Parathyroid adenoma (tissue), 2 donors: ENCODE data around the gene LARP4B.

ENCODE experiments used
- H2AFZ ChIP-seq: fragments of 300-600 bp; sonication (generic); one replicate; pipeline ENCODE4 v1.7.0; 2017; ENCODE audit warnings: antibody characterized with exemption, mild to moderate bottlenecking
- H3K27ac ChIP-seq: fragments of 300-600 bp; sonication (generic); one replicate; pipeline ENCODE4 v1.7.0; 2017
- H3K27me3 ChIP-seq: fragments of 300-600 bp; sonication (generic); one replicate; pipeline ENCODE4 v1.7.0; 2017; ENCODE audit warnings: low read length; ENCODE audit not compliant: control insufficient read depth, insufficient read depth
- H3K36me3 ChIP-seq: fragments of 300-600 bp; sonication (generic); one replicate; pipeline ENCODE4 v1.7.0; 2017; ENCODE audit warnings: low read length; ENCODE audit not compliant: control insufficient read depth, insufficient read depth
- H3K4me1 ChIP-seq: fragments of 300-600 bp; sonication (generic); one replicate; pipeline ENCODE4 v1.7.0; 2017; ENCODE audit warnings: control low read depth
- H3K4me2 ChIP-seq: fragments of 300-600 bp; sonication (generic); one replicate; pipeline ENCODE4 v1.7.0; 2017; ENCODE audit warnings: low read length
- H3K4me3 ChIP-seq: fragments of 300-600 bp; sonication (generic); one replicate; pipeline ENCODE4 v1.7.0; 2017; ENCODE audit warnings: low read depth, low read length
- H3K79me2 ChIP-seq: fragments of 300-600 bp; sonication (generic); one replicate; pipeline ENCODE4 v1.7.0; 2017; ENCODE audit warnings: control low read depth
- H3K9ac ChIP-seq: fragments of 300-600 bp; sonication (generic); one replicate; pipeline ENCODE4 v1.7.0; 2017; ENCODE audit warnings: mild to moderate bottlenecking
- H3K9me3 ChIP-seq: fragments of 300-600 bp; sonication (generic); one replicate; pipeline ENCODE4 v1.7.0; 2017; ENCODE audit warnings: low read length; ENCODE audit not compliant: control insufficient read depth
- CTCF ChIP-seq: fragments of 300-600 bp; sonication (generic); IDR thresholded peaks from one replicate; pipeline ENCODE4 v1.7.0; 2017; ENCODE audit warnings: antibody characterized with exemption, mild to moderate bottlenecking
- donor health status: primary hyperparathyroidism.

The LARP4B gene

GRCh38 chr10:958856-959255 is 27.4 kb upstream of the LARP4B start:
- H3K4me2 ChIP-seq, result no peak overlapping the region
- no peaks in the 10 kb centered on the region for H3K36me3 ChIP-seq
- H3K4me3 ChIP-seq, result no peak overlapping the region
- H3K9me3 ChIP-seq, result no peaks in the 10 kb centered on the region
- no peak for TF ChIP-seq CTCF
- no peak overlapping the region for H3K9ac ChIP-seq
- H3K4me1 ChIP-seq, result no peaks in the 10 kb centered on the region
- no peaks in the 10 kb centered on the region for H3K79me2 ChIP-seq
- no peak overlapping the region for H3K27ac ChIP-seq
- H2AFZ ChIP-seq, result no peak overlapping the region
- no peaks in the 10 kb centered on the region for H3K27me3 ChIP-seq

GRCh38 chr10:958106-958505 is 26.6 kb upstream of the LARP4B start:
- Histone ChIP-seq H3K9ac (no peak overlapping the region), H3K4me3 (no peak overlapping the region), H3K27me3 (no peaks in the 10 kb centered on the region), H3K27ac (no peak overlapping the region), H3K79me2 (no peaks in the 10 kb centered on the region), H3K4me1 (no peaks in the 10 kb centered on the region), H3K9me3 (no peaks in the 10 kb centered on the region), H2AFZ (no peak overlapping the region), H3K4me2 (no peak overlapping the region), H3K36me3 (no peaks in the 10 kb centered on the region)
- TF ChIP-seq CTCF, result no peak

- Histone ChIP-seq H3K9me3 (no peaks in the 10 kb centered on the region), H3K36me3 (no peaks in the 10 kb centered on the region), H3K4me1 (no peaks in the 10 kb centered on the region), H3K27ac (no peak overlapping the region), H3K9ac (no peak overlapping the region), H3K27me3 (no peaks in the 10 kb centered on the region), H3K4me3 (no peak overlapping the region), H3K79me2 (no peaks in the 10 kb centered on the region), H3K4me2 (no peak overlapping the region), H2AFZ (no peak overlapping the region)
- TF ChIP-seq CTCF, result no peak
Measured at GRCh38 chr10:955820-956217, 24.3 kb upstream of the LARP4B start.

- Histone ChIP-seq H3K9me3 (no peaks in the 10 kb centered on the region), H3K36me3 (no peaks in the 10 kb centered on the region), H3K4me2 (no peak overlapping the region), H3K4me1 (no peaks in the 10 kb centered on the region), H3K27ac (no peak overlapping the region), H3K9ac (no peak overlapping the region), H2AFZ (no peak overlapping the region), H3K4me3 (no peak overlapping the region), H3K27me3 (no peaks in the 10 kb centered on the region), H3K79me2 (no peaks in the 10 kb centered on the region)
- no peak for TF ChIP-seq CTCF
Measured at GRCh38 chr10:955127-955819, 23.8 kb upstream of the LARP4B start.

GRCh38 chr10:954396-954795 is 22.9 kb upstream of the LARP4B start:
- no peak overlapping the region for H3K4me2 ChIP-seq
- H2AFZ ChIP-seq, result no peak overlapping the region
- H3K27ac ChIP-seq, result no peak overlapping the region
- no peaks in the 10 kb centered on the region for H3K36me3 ChIP-seq
- TF ChIP-seq CTCF, result no peak
- no peak overlapping the region for H3K4me3 ChIP-seq
- no peaks in the 10 kb centered on the region for H3K9me3 ChIP-seq
- no peaks in the 10 kb centered on the region for H3K27me3 ChIP-seq
- H3K79me2 ChIP-seq, result no peaks in the 10 kb centered on the region
- H3K4me1 ChIP-seq, result no peaks in the 10 kb centered on the region
- no peak overlapping the region for H3K9ac ChIP-seq
